HepG2 (cell line): Measurements from ENCODE around the gene ZCCHC10. TPM values are rescaled to one million over a fixed set of nuclear protein-coding genes. Genes with fewer than 3 reads are reported as not detected.
A peak's percentile ranks its signal among the peaks of the same experiment; 100 is the strongest.

Experiments
- ATAC-seq: fragments of 200-7000 bp; cut with Tn5 transposase; 3 replicates; pipeline ENCODE4 v1.9.1; 2020; ENCODE audit warnings: mild to moderate bottlenecking, moderate library complexity
- BruUV-seq: library from RNA; stranded (reverse); fragments of 400-500 nt; replicated peaks from 2 replicates; lab custom pipeline; 2021; lab: Mats Ljungman, UMichigan
- CTCF ChIA-PET: fragments of 300-600 bp; formaldehyde crosslinking; extraction: SDS; loops from one replicate; lab custom pipeline; 2021; ENCODE audit warnings: low total read pairs, inconsistent platforms, low intra/inter-chr PET ratio; lab: Yijun Ruan, JAX
- POLR2A ChIA-PET: fragments of 350-600 bp; sonication (Branson Sonifier 250); formaldehyde crosslinking; loops from one replicate; lab custom pipeline; 2020; ENCODE audit warnings: antibody characterized with exemption, inconsistent platforms; lab: Yijun Ruan, JAX
- DNase-seq: peaks from one replicate; pipeline ENCODE4 v3.0.0-alpha.2; 2015; ENCODE audit warnings: low spot score
- FAIRE-seq: peaks from 3 replicates; lab custom pipeline; 2011; peaks lifted over from hg19 to GRCh38; lab: Jason Lieb, UNC
- H2AFZ ChIP-seq: one replicate; pipeline ENCODE4 v1.6.1; 2011; ENCODE audit warnings: low read length, inconsistent platforms
- H3K27ac ChIP-seq: fragments of 300-600 bp; 3 replicates; pipeline ENCODE4 v1.8.0; 2011; ENCODE audit warnings: mixed run types, mild to moderate bottlenecking, mixed read lengths, low read length, inconsistent platforms; ENCODE audit not compliant: insufficient read depth; ENCODE audit errors: extremely low read length
- H3K27me3 ChIP-seq, 2 experiments: fragments of 200-600 bp in 1 of 2; 2 replicates in 1 of 2; 3 replicates in 1 of 2; pipeline versions ENCODE4 v1.6.0 to v1.8.0; 2011; ENCODE audit warnings: low read length in 2 of 2, mild to moderate bottlenecking in 2 of 2, moderate library complexity in 2 of 2, inconsistent platforms in 1 of 2; ENCODE audit not compliant: insufficient read depth in 2 of 2, control insufficient read depth in 1 of 2
- H3K36me3 ChIP-seq, 2 experiments: fragments of 200-600 bp in 1 of 2; replicated peaks in 1 of 2; 2 replicates in 1 of 2; 3 replicates in 1 of 2; pipeline versions ENCODE4 v1.5.1 to v1.8.0; 2011; ENCODE audit warnings: low read length in 2 of 2, inconsistent platforms in 1 of 2; ENCODE audit not compliant: insufficient read depth in 2 of 2, control insufficient read depth in 1 of 2
- H3K4me1 ChIP-seq: 2 replicates; pipeline ENCODE4 v1.5.1; 2012; ENCODE audit warnings: low read length, inconsistent platforms; ENCODE audit not compliant: insufficient read depth
- H3K4me2 ChIP-seq: 2 replicates; pipeline ENCODE4 v1.6.0; 2011; ENCODE audit warnings: low read depth, low read length, inconsistent platforms
- H3K4me3 ChIP-seq, 3 experiments: fragments of 200-600 bp in 1 of 3; sonication (generic), shearing (Covaris generic) in 1 of 3; replicated peaks in 1 of 3; 2 replicates each; pipeline ENCODE4 v1.5.1; 2011 to 2016; ENCODE audit warnings: low read length in 3 of 3, inconsistent platforms in 2 of 3, low read depth in 2 of 3, mild to moderate bottlenecking in 2 of 3, control low read depth in 1 of 3, mixed read lengths in 1 of 3; ENCODE audit not compliant: insufficient read depth in 1 of 3
- H3K79me2 ChIP-seq: one replicate; pipeline ENCODE4 v1.6.1; 2011; ENCODE audit warnings: low read length, inconsistent platforms; ENCODE audit not compliant: insufficient read depth
- H3K9ac ChIP-seq: 2 replicates; pipeline ENCODE4 v1.6.0; 2011; ENCODE audit warnings: mild to moderate bottlenecking, low read depth, low read length, inconsistent platforms; ENCODE audit not compliant: insufficient read depth
- H3K9me3 ChIP-seq: 2 replicates; pipeline ENCODE4 v1.5.1; 2012; ENCODE audit warnings: mild to moderate bottlenecking, low read length
- H4K20me1 ChIP-seq: 2 replicates; pipeline ENCODE4 v1.6.0; 2011; ENCODE audit warnings: inconsistent platforms, mild to moderate bottlenecking, low read length, moderate library complexity; ENCODE audit not compliant: insufficient read depth
- CHD2 ChIP-seq: IDR thresholded peaks from 2 replicates; pipeline ENCODE4 v1.6.1; 2011; ENCODE audit warnings: low read depth, low read length, improper control_type of control experiment
- HNF4A ChIP-seq: sonication (generic); formaldehyde crosslinking; IDR thresholded peaks from 2 replicates; pipeline ENCODE4 v1.4.0; 2020; ENCODE audit warnings: missing genetic modification reagents
- HNF4G ChIP-seq, 2 experiments: sonication (generic) in 1 of 2; formaldehyde crosslinking in 1 of 2; IDR thresholded peaks; 2 replicates each; pipeline versions ENCODE4 v1.4.0 to v1.6.1; 2011 to 2020; ENCODE audit warnings: borderline replicate concordance in 2 of 2, low read depth in 2 of 2, mild to moderate bottlenecking in 2 of 2, low read length in 1 of 2, missing genetic modification reagents in 1 of 2, moderate library complexity in 1 of 2
- IRF2 ChIP-seq: IDR thresholded peaks from 2 replicates; pipeline ENCODE4 v1.6.1; 2018; ENCODE audit warnings: missing genetic modification reagents, missing compliant biosample characterization
- ISL2 ChIP-seq: sonication (generic); formaldehyde crosslinking; IDR thresholded peaks from 2 replicates; pipeline ENCODE4 v1.5.0; 2020; ENCODE audit warnings: missing genetic modification reagents
- MIER2 ChIP-seq: IDR thresholded peaks from 2 replicates; pipeline ENCODE4 v1.6.1; 2016; ENCODE audit warnings: missing biosample characterization, missing genetic modification reagents
- MTA1 ChIP-seq: sonication (generic); formaldehyde crosslinking; IDR thresholded peaks from 2 replicates; pipeline ENCODE4 v1.4.0; 2020; ENCODE audit warnings: missing genetic modification reagents, mild to moderate bottlenecking, borderline replicate concordance
- MTF1 ChIP-seq: sonication (generic); formaldehyde crosslinking; IDR thresholded peaks from 2 replicates; pipeline ENCODE4 v1.5.0; 2020; ENCODE audit warnings: missing genetic modification reagents
- NCOA5 ChIP-seq: sonication (generic); formaldehyde crosslinking; IDR thresholded peaks from 2 replicates; pipeline ENCODE4 v1.4.0; 2020; ENCODE audit warnings: missing genetic modification reagents
- NCOR1 ChIP-seq: fragments of 200-600 bp; sonication (generic); IDR thresholded peaks from 2 replicates; pipeline ENCODE4 v1.7.0; 2017; ENCODE audit warnings: antibody characterized with exemption, low read length, borderline replicate concordance
- PHB2 ChIP-seq: fragments of 450-650 bp; IDR thresholded peaks from 2 replicates; pipeline ENCODE4 v1.6.1; 2018; ENCODE audit not compliant: partially characterized antibody
- RNF219 ChIP-seq: sonication (generic); formaldehyde crosslinking; IDR thresholded peaks from 2 replicates; pipeline ENCODE4 v1.5.0; 2020; ENCODE audit warnings: mild to moderate bottlenecking, missing genetic modification reagents
- ZIK1 ChIP-seq: sonication (generic); formaldehyde crosslinking; IDR thresholded peaks from 2 replicates; pipeline ENCODE4 v1.5.0; 2020; ENCODE audit warnings: mild to moderate bottlenecking, low read depth, missing genetic modification reagents, borderline replicate concordance
- ZNF138 ChIP-seq: sonication (generic); formaldehyde crosslinking; IDR thresholded peaks from 2 replicates; pipeline ENCODE4 v1.5.0; 2020; ENCODE audit warnings: mild to moderate bottlenecking, low read depth, missing genetic modification reagents
- ZNF337 ChIP-seq: sonication (generic); formaldehyde crosslinking; IDR thresholded peaks from 2 replicates; pipeline ENCODE4 v1.5.1; 2020; ENCODE audit warnings: missing genetic modification reagents, low read depth, mild to moderate bottlenecking, borderline replicate concordance
- ZNF354B ChIP-seq: sonication (generic); formaldehyde crosslinking; IDR thresholded peaks from 2 replicates; pipeline ENCODE4 v1.8.0; 2022; ENCODE audit warnings: mild to moderate bottlenecking, missing genetic modification reagents
- WGBS: methylation state at CpG from one replicate; pipeline ENCODE4 v1.1.6; 2017; ENCODE audit warnings: low lambda C conversion rate; 5-methylcytosine and 5-hydroxymethylcytosine counted together
- in situ Hi-C: cut with HindIII; loops from 2 replicates; pipeline ENCODE4 v1.10.0; 2017; ENCODE audit warnings: low pct_unique_long_range_greater_than_20kb; ENCODE audit not compliant: extremely low pct_ligation_motif_present
- intact Hi-C: fragments of 100-400 bp; cut with micrococcal nuclease; formaldehyde crosslinking; loops from one replicate; pipeline ENCODE4 v1.10.0; 2022; ENCODE audit not compliant: unreplicated experiment
- polyA plus RNA-seq, 8 experiments: library from polyadenylated mRNA; depleted of rRNA in 3 of 8; stranded (reverse) in 7 of 8; unstranded in 1 of 8; fragments of >200 nt; fragmentation: Illumina TruSeq in 4 of 8; extraction: Trizol in 4 of 8; gene quantifications; 2 replicates each; pipeline versions ENCODE4 v1.2.1 to v1.2.3, GENCODE V29; 2011 to 2016; ENCODE audit warnings: low read depth in 4 of 8, missing spikeins in 1 of 8, mixed read lengths in 1 of 8; ENCODE audit not compliant: insufficient read depth in 1 of 8
- total RNA-seq, 5 experiments: library from RNA; depleted of rRNA; stranded (reverse); fragments of >200 nt; fragmentation: Illumina TruSeq; extraction: Trizol; gene quantifications; 2 replicates each; pipeline ENCODE4 v1.2.3, GENCODE V29; 2016; ENCODE audit warnings: low read depth in 1 of 5

The ZCCHC10 gene
- total and polyA plus RNA-seq, 2 of the 13 experiments (the other 11 are each of a cell fraction or from before 2014, with no cell fraction given), result 40.7 to 48.2 TPM

DNA sequence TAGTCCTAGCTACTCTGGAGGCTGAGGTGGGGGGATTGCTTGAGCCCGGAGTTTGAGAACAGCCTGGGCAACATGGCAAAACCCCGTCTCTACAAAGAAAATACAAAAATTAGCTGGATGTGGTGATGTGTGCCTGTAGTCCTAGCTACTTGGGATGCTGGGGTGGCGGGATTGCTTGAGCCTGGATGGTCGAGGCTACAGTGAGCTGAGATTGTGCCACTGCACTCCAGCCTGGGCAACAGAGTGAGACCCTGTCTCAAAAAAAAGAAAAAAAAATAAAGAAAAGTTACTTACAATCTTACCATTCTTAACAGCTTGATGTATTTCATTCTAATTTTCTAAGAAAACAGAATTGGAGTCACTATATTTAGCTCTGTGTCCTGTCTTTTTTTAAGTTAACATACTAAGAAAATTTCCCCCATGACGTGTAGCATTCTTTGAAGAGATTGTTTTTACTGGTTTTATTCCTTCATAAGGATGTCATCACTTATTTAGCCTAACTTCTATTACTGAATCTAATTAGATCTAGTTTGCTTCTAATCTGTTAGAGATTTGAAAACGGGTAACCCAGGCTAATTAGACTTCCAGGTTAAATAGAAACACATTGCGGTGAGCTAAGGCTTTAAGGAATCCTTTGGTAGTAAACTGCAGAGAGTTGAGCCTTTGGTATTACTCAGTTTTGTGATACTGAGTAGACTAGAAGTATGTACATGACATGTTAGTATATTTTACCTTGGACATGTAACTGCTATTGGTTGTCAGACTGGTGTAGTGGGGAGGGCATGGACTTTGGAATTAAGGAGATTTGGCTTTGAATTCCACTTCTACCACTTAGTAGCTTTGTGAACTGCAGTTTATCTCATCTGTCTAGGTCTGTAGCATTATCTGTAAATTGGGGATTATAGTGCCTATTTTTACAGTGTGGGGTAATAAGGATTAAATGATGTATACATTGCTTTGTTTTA, 49.5 kb upstream of the ZCCHC10 start:
- 89% methylated on average over 7 of the region's 7 CpGs for WGBS
- no TSS peak for BruUV-seq
- H3K79me2 ChIP-seq, result peaks cover 52% of the 10 kb centered on the region
- no peak overlapping the region for H3K9ac ChIP-seq
- peak overlapping the region; percentile 12 for H3K27ac ChIP-seq
- H4K20me1 ChIP-seq, result 0 out of 2 replicates have a peak, but pooled peaks cover 6% of the 10 kb centered on the region
- no peak for FAIRE-seq
- CTCF ChIA-PET, result no interaction called here
- H3K9me3 ChIP-seq, result no peaks in the 10 kb centered on the region
- H3K4me2 ChIP-seq, result no peak overlapping the region
- TF ChIP-seq HNF4G (IDR thresholded peaks at IDR 0.05; ENCODE audit: borderline replicate concordance, low read depth, low read length), result 0 out of 2 replicates have a peak, but pooled peaks have one; percentile 14
- no peak for TF ChIP-seq HNF4G (CRISPR knock-in tag; IDR thresholded peaks at IDR 0.05; ENCODE audit: borderline replicate concordance, low read depth)
- peak; percentile 75 for TF ChIP-seq HNF4A (CRISPR knock-in tag)
- TF ChIP-seq MTA1 (CRISPR knock-in tag), result no peak
- no peak overlapping the region for H3K4me3 ChIP-seq
- DNase-seq, result peak; percentile 28
- POLR2A ChIA-PET, result interaction anchor here (1.2 kb wide), 1 partner anchor 24 kb away, joined by 6 read pairs; the partner anchor contains the start of gene HSPA4
- no peak overlapping the region for H2AFZ ChIP-seq
- peaks cover 13 to 77% of the 10 kb centered on the region in 2 experiments for H3K36me3 ChIP-seq
- H3K27me3 ChIP-seq, result no peaks in the 10 kb centered on the region
- in situ Hi-C loops (no loop called here), intact Hi-C loops (no loop called here)
- peaks cover 12% of the 10 kb centered on the region for H3K4me1 ChIP-seq
- peak; percentile 73 for ATAC-seq

- ATAC-seq, result no peak
- no peak for FAIRE-seq
- TF ChIP-seq ZIK1 (CRISPR knock-in tag), result no peak
- no peak for TF ChIP-seq NCOR1
- no peak for TF ChIP-seq RNF219 (CRISPR knock-in tag)
- TF ChIP-seq ZNF354B, result no peak
- TF ChIP-seq ZNF337, result no peak
- no peak for TF ChIP-seq NCOA5
- TF ChIP-seq ISL2 (CRISPR knock-in tag), result no peak
- TF ChIP-seq CHD2, result no peak
- TF ChIP-seq IRF2 (CRISPR knock-in tag), result no peak
- TF ChIP-seq MIER2 (CRISPR knock-in tag), result no peak
- no peak for TF ChIP-seq MTF1 (CRISPR knock-in tag)
- TF ChIP-seq PHB2, result no peak
- TF ChIP-seq ZNF138 (CRISPR knock-in tag), result no peak
Measured at GRCh38 chr5:133072021-133072420, 45.7 kb upstream of the ZCCHC10 start.

More at GRCh38 chr5:133072021-133072420, 45.7 kb upstream of the ZCCHC10 start:
- Histone ChIP-seq H3K4me3 (no peak overlapping the region), H2AFZ (no peak overlapping the region), H3K4me1 (peaks cover 12% of the 10 kb centered on the region), H3K9ac (no peak overlapping the region), H3K79me2 (peaks cover 40% of the 10 kb centered on the region), H3K4me2 (no peak overlapping the region), H3K27ac (no peak overlapping the region), H3K27me3 (no peaks in the 10 kb centered on the region), H3K36me3 (peaks cover 22 to 81% of the 10 kb centered on the region in 2 experiments), H3K9me3 (no peaks in the 10 kb centered on the region), H4K20me1 (0 out of 2 replicates have a peak, but pooled peaks cover 2% of the 10 kb centered on the region)
- over 99% methylated on average over 4 of the region's 4 CpGs for WGBS
- in situ Hi-C loops (no loop called here), intact Hi-C loops (no loop called here)
- CTCF ChIA-PET, result no interaction called here
- POLR2A ChIA-PET, result interaction anchor here (1.1 to 2.3 kb wide), 2 partner anchors 15 to 20 kb away, joined by 4 to 9 read pairs; partner anchors contain the start of gene HSPA4
- no peak for DNase-seq
- no TSS peak for BruUV-seq
